Raji (cell line): ENCODE data around the gene HJV.

ENCODE experiments used
- POLR2A ChIP-seq: IDR thresholded peaks from 2 replicates; pipeline ENCODE4 v1.6.1; 2011; ENCODE audit warnings: low read depth, low read length, control low read depth; ENCODE audit not compliant: insufficient read depth

HJV gene

GRCh38 chr1:145983960-145984830 is 37.3 kb downstream of the HJV start:
- TF ChIP-seq POLR2A: no peak

GRCh38 chr1:145983206-145983675 is 38.3 kb downstream of the HJV start:
- no peak for TF ChIP-seq POLR2A

GRCh38 chr1:145982010-145982723 is 39.4 kb downstream of the HJV start:
- no peak for TF ChIP-seq POLR2A

- TF ChIP-seq POLR2A: no peak
Observed at GRCh38 chr1:145980457-145980994, 41.0 kb downstream of the HJV start.

GRCh38 chr1:145979746-145980456 is 41.6 kb downstream of the HJV start:
- peak; percentile 18; the same call in 1 of the 2 replicates for TF ChIP-seq POLR2A

GRCh38 chr1:145978854-145979745 is 42.4 kb downstream of the HJV start:
- 0 out of 2 replicates have a peak, but pooled peaks have one; percentile 21 for TF ChIP-seq POLR2A

- TF ChIP-seq POLR2A: no peak
Observed at GRCh38 chr1:145978471-145978853, 43.1 kb downstream of the HJV start.

GRCh38 chr1:145977486-145978470 is 43.8 kb downstream of the HJV start:
- TF ChIP-seq POLR2A: 0 out of 2 replicates have a peak, but pooled peaks have one; percentile 15

GRCh38 chr1:145977016-145977415 is 44.5 kb downstream of the HJV start:
- no peak for TF ChIP-seq POLR2A

GRCh38 chr1:145975216-145975615 is 46.3 kb downstream of the HJV start:
- no peak for TF ChIP-seq POLR2A

GRCh38 chr1:145974721-145975120 is 46.8 kb downstream of the HJV start:
- TF ChIP-seq POLR2A: no peak

GRCh38 chr1:145972580-145972979 is 49.0 kb downstream of the HJV start:
- TF ChIP-seq POLR2A: no peak
